Measurements from ENCODE around the gene SMS.

DNA sequence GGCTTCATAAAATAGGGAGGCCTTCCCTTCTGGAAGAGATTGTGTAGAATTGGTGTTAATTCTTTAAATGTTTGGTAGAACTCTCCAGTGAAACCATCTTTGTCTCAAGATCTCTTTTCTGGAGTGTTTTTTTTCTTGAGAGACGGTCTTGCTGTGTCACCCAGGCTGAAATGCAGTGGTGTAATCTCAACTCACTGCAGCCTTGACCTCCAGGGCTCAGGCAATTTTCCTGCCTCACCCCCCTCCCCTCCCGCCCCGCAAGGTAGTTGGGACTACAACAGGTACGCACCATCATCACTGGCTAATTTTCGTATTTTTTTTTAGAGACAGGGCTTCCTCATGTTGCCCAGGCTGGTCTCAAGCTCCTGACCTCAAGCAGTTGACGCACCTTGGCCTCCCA lies 12.1 kb downstream of the SMS start:
- TF ChIP-seq POLR2A (IDR thresholded peaks at IDR 0.05) (no peak), CTCF (IDR thresholded peaks at IDR 0.05) (no peak)

Data from heart left ventricle (tissue), 13 donors.